Endodermal cell (in vitro differentiated cells): Measurements from ENCODE around the gene ZBED4. TPM values are rescaled to one million over a fixed set of nuclear protein-coding genes. Genes with fewer than 3 reads are reported as not detected.

ENCODE experiments used
- DNase-seq: peaks from one replicate; pipeline ENCODE4 v3.0.0-alpha.2; 2017
- H3K27ac ChIP-seq: 2 replicates; pipeline ENCODE4 v1.5.1; 2013; ENCODE audit warnings: mild to moderate bottlenecking, low read depth, low read length, moderate library complexity
- H3K27me3 ChIP-seq: 2 replicates; pipeline ENCODE4 v1.6.1; 2013; ENCODE audit warnings: mild to moderate bottlenecking, low read length, moderate library complexity; ENCODE audit not compliant: insufficient read depth, control insufficient read depth, poor library complexity, severe bottlenecking
- H3K36me3 ChIP-seq: 2 replicates; pipeline ENCODE4 v1.7.0; 2013; ENCODE audit warnings: mild to moderate bottlenecking, low read length, moderate library complexity; ENCODE audit not compliant: control insufficient read depth, insufficient read depth
- H3K4me1 ChIP-seq: one replicate; pipeline ENCODE4 v1.7.0; 2013; ENCODE audit warnings: low read length; ENCODE audit not compliant: control insufficient read depth, insufficient read depth
- H3K4me3 ChIP-seq: 2 replicates; pipeline ENCODE4 v1.5.1; 2013; ENCODE audit warnings: mild to moderate bottlenecking, low read length, moderate library complexity
- H3K9ac ChIP-seq: 2 replicates; pipeline ENCODE4 v1.6.1; 2013; ENCODE audit warnings: mild to moderate bottlenecking, low read length, moderate library complexity; ENCODE audit not compliant: poor library complexity, severe bottlenecking; ENCODE audit errors: extremely low read depth
- H3K9me3 ChIP-seq: 2 replicates; pipeline ENCODE4 v1.6.1; 2013; ENCODE audit warnings: mild to moderate bottlenecking, low read length, moderate library complexity; ENCODE audit not compliant: control insufficient read depth
- H3K27ac Mint-ChIP-seq: 2 replicates; pipeline ENCODE4 v1.8.0; 2020; ENCODE audit warnings: mixed read lengths
- H3K27me3 Mint-ChIP-seq: 2 replicates; pipeline ENCODE4 v1.8.0; 2021; ENCODE audit warnings: mild to moderate bottlenecking, mixed read lengths; ENCODE audit not compliant: insufficient read depth
- H3K36me3 Mint-ChIP-seq: 2 replicates; pipeline ENCODE4 v1.8.0; 2020; ENCODE audit warnings: low read depth, mixed read lengths
- H3K4me1 Mint-ChIP-seq: 2 replicates; pipeline ENCODE4 v1.8.0; 2020; ENCODE audit warnings: mixed read lengths
- H3K4me3 Mint-ChIP-seq: 2 replicates; pipeline ENCODE4 v1.8.0; 2020; ENCODE audit warnings: mild to moderate bottlenecking, moderate library complexity, mixed read lengths
- H3K9me3 Mint-ChIP-seq: 2 replicates; pipeline ENCODE4 v1.8.0; 2020; ENCODE audit warnings: mild to moderate bottlenecking, mixed read lengths
- CTCF ChIP-seq: fragments of 200-600 bp; sonication (generic); conservative IDR thresholded peaks from 2 replicates; pipeline ENCODE4 v1.5.0; 2021; ENCODE audit warnings: antibody characterized with exemption, mild to moderate bottlenecking
- WGBS, 2 experiments: methylation state at CpG; one replicate each; pipeline versions ENCODE4 v1.1.5 to v1.1.7; 2013; ENCODE audit warnings: missing lambda C conversion rate in 2 of 2, mixed read lengths in 1 of 2; ENCODE audit not compliant: insufficient coverage in 1 of 2, insufficient read length in 1 of 2; 5-methylcytosine and 5-hydroxymethylcytosine counted together
- total RNA-seq, 2 donors: library from RNA; stranded (reverse); fragmentation: NEBNext Ultra II Directional in 1 of 2; extraction: Animal tissue kit (Norgen Biotek cat#: 25700) in 1 of 2; gene quantifications; 2 replicates in 1 of 2; 3 replicates in 1 of 2; pipeline ENCODE4 v1.2.1, GENCODE V29; 2021

Gene ZBED4
- total RNA-seq, 2 donors from 2014 or later = 22.0 to 26.6 TPM

- Mint-ChIP-seq H3K27me3 (peaks cover 62% of the 10 kb centered on the region), H3K36me3 (no peaks in the 10 kb centered on the region)
- 93% methylated on average over 7 to 15 of the region's 16 CpGs for WGBS, 2 experiments
Measured at GRCh38 chr22:49845241-49845640, 8.4 kb upstream of the ZBED4 start.

GRCh38 chr22:49845666-49846459 lies 7.8 kb upstream of the ZBED4 start:
- no peak for TF ChIP-seq CTCF
- Mint-ChIP-seq H3K9me3 (no peaks in the 10 kb centered on the region), H3K4me1 (no peaks in the 10 kb centered on the region), H3K4me3 (no peak overlapping the region), H3K36me3 (no peaks in the 10 kb centered on the region), H3K27me3 (peaks cover 68% of the 10 kb centered on the region), H3K27ac (no peak overlapping the region)
- H3K27me3 ChIP-seq = peaks cover 70% of the 10 kb centered on the region
- no peaks in the 10 kb centered on the region for H3K9me3 ChIP-seq
- H3K4me1 ChIP-seq = no peaks in the 10 kb centered on the region
- WGBS, 2 experiments = 80 to 86% methylated on average over 18 to 19 of the region's 19 CpGs
- no peak for DNase-seq
- no peaks in the 10 kb centered on the region for H3K36me3 ChIP-seq
- H3K9ac ChIP-seq = no peak overlapping the region
- no peak overlapping the region for H3K4me3 ChIP-seq
- no peak overlapping the region for H3K27ac ChIP-seq

More at GRCh38 chr22:49845241-49845640, 8.4 kb upstream of the ZBED4 start:
- peaks cover 64% of the 10 kb centered on the region for H3K27me3 ChIP-seq
- no peak overlapping the region for H3K27ac Mint-ChIP-seq
- H3K4me1 ChIP-seq = no peaks in the 10 kb centered on the region
- H3K36me3 ChIP-seq = no peaks in the 10 kb centered on the region
- DNase-seq = no peak
- TF ChIP-seq CTCF = no peak
- no peaks in the 10 kb centered on the region for H3K4me1 Mint-ChIP-seq
- no peak overlapping the region for H3K4me3 Mint-ChIP-seq
- no peak overlapping the region for H3K4me3 ChIP-seq
- H3K27ac ChIP-seq = no peak overlapping the region
- H3K9me3 Mint-ChIP-seq = no peaks in the 10 kb centered on the region
- H3K9ac ChIP-seq = no peak overlapping the region
- no peaks in the 10 kb centered on the region for H3K9me3 ChIP-seq

- 20 to 39% methylated on average over 26 to 64 of the region's 64 CpGs for WGBS, 2 experiments
- Histone ChIP-seq H3K9me3 (no peaks in the 10 kb centered on the region), H3K9ac (no peak overlapping the region), H3K27me3 (peaks cover 91% of the 10 kb centered on the region), H3K4me3 (peak overlapping the region; percentile 62), H3K36me3 (no peaks in the 10 kb centered on the region), H3K27ac (no peak overlapping the region), H3K4me1 (no peaks in the 10 kb centered on the region)
- peak; percentile 69 for DNase-seq
- no peaks in the 10 kb centered on the region for H3K36me3 Mint-ChIP-seq
- H3K4me3 Mint-ChIP-seq = peak overlapping the region; percentile 64
- H3K9me3 Mint-ChIP-seq = no peaks in the 10 kb centered on the region
- no peak for TF ChIP-seq CTCF
- no peaks in the 10 kb centered on the region for H3K4me1 Mint-ChIP-seq
- no peak overlapping the region for H3K27ac Mint-ChIP-seq
- peaks cover 87% of the 10 kb centered on the region for H3K27me3 Mint-ChIP-seq
Measured at GRCh38 chr22:49847751-49848689, 5.6 kb upstream of the ZBED4 start.
